ENCODE measurements around the gene TMEM202.

TMEM202 gene

DNA sequence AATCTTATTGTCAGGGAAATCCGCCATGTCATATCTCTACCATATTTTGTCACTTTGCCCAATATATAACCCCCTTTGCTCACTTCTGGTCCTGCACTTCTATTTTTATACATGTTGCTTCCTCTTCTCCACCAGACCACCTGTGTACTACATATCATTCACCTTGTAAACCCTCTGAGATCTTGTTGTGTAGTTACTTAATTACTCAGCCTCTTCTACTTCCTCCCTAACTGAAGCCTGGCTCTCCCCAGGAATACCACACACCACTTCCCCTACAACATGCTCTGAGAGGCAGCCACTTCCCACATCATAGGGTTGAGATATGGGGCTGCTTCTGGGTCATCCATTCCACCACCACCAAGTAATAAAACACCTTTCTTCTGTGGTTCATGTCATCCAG, 32.3 kb upstream of the TMEM202 start:
- H3K4me3 ChIP-seq (ENCODE audit: low read depth, low read length) = no peak overlapping the region
- TF ChIP-seq, protein P1, sequence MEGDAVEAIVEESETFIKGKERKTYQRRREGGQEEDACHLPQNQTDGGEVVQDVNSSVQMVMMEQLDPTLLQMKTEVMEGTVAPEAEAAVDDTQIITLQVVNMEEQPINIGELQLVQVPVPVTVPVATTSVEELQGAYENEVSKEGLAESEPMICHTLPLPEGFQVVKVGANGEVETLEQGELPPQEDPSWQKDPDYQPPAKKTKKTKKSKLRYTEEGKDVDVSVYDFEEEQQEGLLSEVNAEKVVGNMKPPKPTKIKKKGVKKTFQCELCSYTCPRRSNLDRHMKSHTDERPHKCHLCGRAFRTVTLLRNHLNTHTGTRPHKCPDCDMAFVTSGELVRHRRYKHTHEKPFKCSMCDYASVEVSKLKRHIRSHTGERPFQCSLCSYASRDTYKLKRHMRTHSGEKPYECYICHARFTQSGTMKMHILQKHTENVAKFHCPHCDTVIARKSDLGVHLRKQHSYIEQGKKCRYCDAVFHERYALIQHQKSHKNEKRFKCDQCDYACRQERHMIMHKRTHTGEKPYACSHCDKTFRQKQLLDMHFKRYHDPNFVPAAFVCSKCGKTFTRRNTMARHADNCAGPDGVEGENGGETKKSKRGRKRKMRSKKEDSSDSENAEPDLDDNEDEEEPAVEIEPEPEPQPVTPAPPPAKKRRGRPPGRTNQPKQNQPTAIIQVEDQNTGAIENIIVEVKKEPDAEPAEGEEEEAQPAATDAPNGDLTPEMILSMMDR (IDR thresholded peaks at IDR 0.05; ENCODE audit: insufficient read depth, low read depth, low read length, missing control alignments) = no peak
- peak; percentile 89 for DNase-seq (ENCODE audit: low read depth)

DNA sequence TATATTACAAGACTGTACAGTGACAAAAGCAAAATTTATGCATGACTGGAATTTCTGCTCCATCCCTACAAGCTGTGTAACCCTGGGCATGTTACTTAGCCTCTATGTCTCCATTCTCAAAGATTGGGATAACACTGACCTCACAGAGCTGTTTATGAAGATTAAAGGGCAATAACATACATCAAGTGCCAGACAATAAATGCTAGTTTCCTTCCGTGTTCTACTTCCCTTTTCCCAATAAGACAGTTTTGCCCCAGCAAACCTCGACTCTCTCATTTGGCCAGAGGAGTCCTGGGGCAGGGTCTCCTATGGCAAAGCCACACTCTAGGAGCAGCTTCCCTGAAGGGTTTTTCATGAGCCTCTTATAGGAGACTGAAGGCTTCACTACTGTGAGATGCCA, 29.8 kb upstream of the TMEM202 start:
- DNase-seq (ENCODE audit: low read depth) = no peak
- TF ChIP-seq, protein P1 (IDR thresholded peaks at IDR 0.05; ENCODE audit: insufficient read depth, low read depth, low read length, missing control alignments) = no peak
- H3K4me3 ChIP-seq (ENCODE audit: low read depth, low read length) = no peak overlapping the region

DNA sequence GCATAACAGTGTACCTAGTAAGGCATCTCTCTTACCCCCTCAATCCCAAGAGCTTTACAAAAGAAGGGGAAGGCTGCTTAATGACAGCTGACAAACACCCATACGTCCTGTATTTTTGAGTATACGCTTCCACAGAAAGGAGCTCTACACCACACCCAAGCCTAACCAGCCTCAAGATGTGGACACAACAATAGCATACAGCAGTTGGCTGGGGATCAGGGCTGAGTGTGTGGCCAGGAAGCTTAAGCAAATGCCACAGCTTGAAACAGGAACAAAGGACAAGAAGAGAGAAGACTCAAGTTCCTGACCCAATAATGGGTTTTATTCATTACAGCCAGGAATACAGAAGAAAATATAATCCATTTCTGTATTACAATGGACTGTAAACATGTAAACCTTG, 29.2 kb upstream of the TMEM202 start:
- peak; percentile 11 for DNase-seq (ENCODE audit: low read depth)

DNA sequence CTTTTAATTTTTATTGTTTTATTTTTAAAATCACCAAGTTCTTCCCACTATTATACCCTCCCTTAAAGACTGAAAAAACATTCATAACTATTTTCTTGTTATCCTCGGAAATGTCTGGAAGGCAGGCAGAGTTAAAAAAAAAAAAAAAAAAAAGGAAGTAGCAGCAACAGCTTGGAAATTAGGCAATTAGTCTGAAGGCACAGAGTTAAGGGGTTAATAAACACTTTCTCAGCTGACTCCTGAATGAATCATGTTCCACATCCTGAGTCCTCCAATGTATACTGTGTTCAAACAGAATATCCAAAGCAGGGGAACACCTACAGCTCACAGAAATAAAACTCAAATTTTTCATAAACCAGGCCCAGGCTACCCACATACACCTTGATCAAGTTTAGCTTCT, 28.1 kb upstream of the TMEM202 start:
- TF ChIP-seq, protein P1 (IDR thresholded peaks at IDR 0.05; ENCODE audit: insufficient read depth, low read depth, low read length, missing control alignments) = no peak
- H3K4me3 ChIP-seq (ENCODE audit: low read depth, low read length) = no peak overlapping the region
- no peak for DNase-seq (ENCODE audit: low read depth)

More for the DNA sequence above, 29.2 kb upstream of the TMEM202 start:
- TF ChIP-seq, protein P1 (IDR thresholded peaks at IDR 0.05; ENCODE audit: insufficient read depth, low read depth, low read length, missing control alignments) = no peak
- no peak overlapping the region for H3K4me3 ChIP-seq (ENCODE audit: low read depth, low read length)

DNA sequence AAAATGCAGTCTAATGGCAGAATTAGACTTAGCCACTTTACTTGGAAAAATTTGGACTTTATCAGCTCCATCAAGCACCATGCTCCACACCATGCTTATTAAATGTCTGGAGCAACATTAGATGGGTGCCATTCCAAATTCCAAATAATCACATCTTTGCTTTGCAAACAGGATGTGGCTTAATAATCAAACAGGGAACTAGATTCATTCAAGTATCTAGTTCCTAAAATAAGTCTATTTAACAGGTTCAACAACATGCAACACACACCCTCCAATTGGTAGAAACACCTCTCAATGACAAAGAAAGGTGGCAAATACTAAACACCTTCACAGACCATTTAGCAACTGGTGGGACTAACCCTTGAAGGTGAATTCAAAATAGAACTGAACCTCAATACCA, 25.7 kb upstream of the TMEM202 start:
- H3K4me3 ChIP-seq (ENCODE audit: low read depth, low read length) = no peak overlapping the region
- peak; percentile 27 for DNase-seq (ENCODE audit: low read depth)

DNA sequence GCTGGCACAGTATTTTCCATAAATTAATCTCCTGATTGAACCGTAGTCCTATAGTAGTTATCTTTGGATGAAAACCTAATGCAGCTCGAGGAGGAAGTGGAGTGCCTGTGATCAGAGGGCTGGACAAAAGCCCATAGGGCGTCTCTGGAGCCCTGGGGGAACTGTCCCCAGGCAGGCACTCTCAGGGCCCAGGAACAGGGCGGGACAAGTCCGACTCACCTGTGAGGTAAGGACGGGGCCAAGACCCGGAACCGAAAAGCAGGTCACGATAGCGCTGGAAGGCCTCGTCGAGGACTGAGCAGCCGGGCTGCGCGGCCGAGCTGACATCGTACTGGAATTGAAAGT, 22.6 kb upstream of the TMEM202 start:
- H3K4me3 ChIP-seq (ENCODE audit: low read depth, low read length) = peak overlapping the region; percentile 97
- TF ChIP-seq, protein P1 (IDR thresholded peaks at IDR 0.05; ENCODE audit: insufficient read depth, low read depth, low read length, missing control alignments) = no peak
- no peak for DNase-seq (ENCODE audit: low read depth)

More for the DNA sequence above, 25.7 kb upstream of the TMEM202 start:
- TF ChIP-seq, protein P1 (IDR thresholded peaks at IDR 0.05; ENCODE audit: insufficient read depth, low read depth, low read length, missing control alignments) = no peak

DNA sequence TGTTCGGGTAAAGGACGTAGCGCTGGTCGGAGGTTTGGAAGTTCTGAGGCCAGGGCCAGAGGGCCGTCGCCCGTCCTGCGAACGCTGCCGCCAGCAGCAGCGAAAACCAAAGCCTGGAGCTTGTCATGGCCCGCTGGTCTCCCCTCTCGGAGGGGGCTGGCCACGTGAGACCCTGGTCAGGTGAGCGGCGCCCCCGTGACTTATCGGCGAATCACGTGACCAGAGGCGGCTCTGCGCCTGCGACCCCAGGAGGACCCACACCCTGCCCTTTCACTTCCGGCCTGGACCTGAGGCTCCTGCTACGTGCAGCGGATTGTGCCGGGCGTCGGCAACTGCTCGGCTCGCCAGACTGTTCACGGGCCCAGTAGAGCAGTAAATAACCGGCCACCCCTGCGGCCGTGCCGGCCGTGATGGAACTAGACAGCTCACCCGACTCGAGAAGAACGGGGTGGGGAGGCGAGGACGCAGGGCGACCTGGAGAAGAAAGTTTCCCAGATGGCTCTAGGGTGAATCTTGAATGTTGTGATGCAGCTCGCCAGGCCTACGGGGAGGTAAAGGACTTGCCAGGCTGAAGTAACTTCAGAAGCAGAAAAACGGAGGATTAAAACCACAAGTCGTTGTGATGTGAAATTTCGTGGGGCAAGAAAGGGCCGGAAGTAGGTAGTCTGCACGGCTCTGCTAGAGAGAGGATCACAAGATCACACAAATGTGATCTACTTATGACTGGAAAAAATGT, 22.1 kb upstream of the TMEM202 start, which contains the start of gene HEXA:
HEXA (minus strand) TSS at position 169 of the 736 bp plus-strand sequence; CDS start at position 127, 42 bp downstream.
- peak; percentile 99 for DNase-seq (ENCODE audit: low read depth)
- TF ChIP-seq, protein P1 (IDR thresholded peaks at IDR 0.05; ENCODE audit: insufficient read depth, low read depth, low read length, missing control alignments) = no peak
- peak within 1 kb of the TSS; percentile 97 for H3K4me3 ChIP-seq (ENCODE audit: low read depth, low read length)
